Ectodermal cell (in vitro differentiated cells): ENCODE measurements around the gene CACNA1H.

Experiments used
- H3K27ac ChIP-seq: 2 replicates; pipeline ENCODE4 v1.7.0; 2013; ENCODE audit warnings: mild to moderate bottlenecking, low read depth, low read length; ENCODE audit not compliant: insufficient read depth, poor library complexity, severe bottlenecking
- H3K27me3 ChIP-seq: 2 replicates; pipeline ENCODE4 v1.7.0; 2013; ENCODE audit warnings: mild to moderate bottlenecking, low read length; ENCODE audit not compliant: insufficient read depth, control insufficient read depth, poor library complexity, severe bottlenecking
- H3K36me3 ChIP-seq: one replicate; pipeline ENCODE4 v1.7.0; 2013; ENCODE audit warnings: low read length; ENCODE audit not compliant: control insufficient read depth, insufficient read depth
- H3K4me1 ChIP-seq: one replicate; pipeline ENCODE4 v1.7.0; 2013; ENCODE audit warnings: low read length; ENCODE audit not compliant: control insufficient read depth, insufficient read depth
- H3K4me3 ChIP-seq: 2 replicates; pipeline ENCODE4 v1.7.0; 2013; ENCODE audit warnings: low read depth, low read length, control low read depth; ENCODE audit not compliant: insufficient read depth
- H3K9me3 ChIP-seq: 2 replicates; pipeline ENCODE4 v1.7.0; 2013; ENCODE audit warnings: mild to moderate bottlenecking, low read length, moderate library complexity; ENCODE audit not compliant: control insufficient read depth
- WGBS, 2 experiments: methylation state at CpG; one replicate each; pipeline ENCODE4 v1.1.7; 2013; ENCODE audit warnings: missing lambda C conversion rate in 2 of 2; 5-methylcytosine and 5-hydroxymethylcytosine counted together

CACNA1H gene

GRCh38 chr16:1173788-1174451 lies 21.0 kb downstream of the CACNA1H start:
- no peaks in the 10 kb centered on the region for H3K27me3 ChIP-seq
- H3K27ac ChIP-seq, result no peak overlapping the region
- H3K4me1 ChIP-seq, result peaks cover 24% of the 10 kb centered on the region
- no peaks in the 10 kb centered on the region for H3K9me3 ChIP-seq
- WGBS, 2 experiments, result 94 to 96% methylated on average over 14 of the region's 14 CpGs
- H3K36me3 ChIP-seq, result no peaks in the 10 kb centered on the region
- H3K4me3 ChIP-seq, result no peak overlapping the region

- Histone ChIP-seq H3K36me3 (no peaks in the 10 kb centered on the region), H3K4me3 (no peak overlapping the region), H3K27ac (no peak overlapping the region), H3K27me3 (no peaks in the 10 kb centered on the region), H3K4me1 (peaks cover 19% of the 10 kb centered on the region), H3K9me3 (no peaks in the 10 kb centered on the region)
- WGBS, 2 experiments, result 95% methylated on average over 34 of the region's 38 CpGs
Measured at GRCh38 chr16:1174477-1175357, 21.8 kb downstream of the CACNA1H start.

DNA sequence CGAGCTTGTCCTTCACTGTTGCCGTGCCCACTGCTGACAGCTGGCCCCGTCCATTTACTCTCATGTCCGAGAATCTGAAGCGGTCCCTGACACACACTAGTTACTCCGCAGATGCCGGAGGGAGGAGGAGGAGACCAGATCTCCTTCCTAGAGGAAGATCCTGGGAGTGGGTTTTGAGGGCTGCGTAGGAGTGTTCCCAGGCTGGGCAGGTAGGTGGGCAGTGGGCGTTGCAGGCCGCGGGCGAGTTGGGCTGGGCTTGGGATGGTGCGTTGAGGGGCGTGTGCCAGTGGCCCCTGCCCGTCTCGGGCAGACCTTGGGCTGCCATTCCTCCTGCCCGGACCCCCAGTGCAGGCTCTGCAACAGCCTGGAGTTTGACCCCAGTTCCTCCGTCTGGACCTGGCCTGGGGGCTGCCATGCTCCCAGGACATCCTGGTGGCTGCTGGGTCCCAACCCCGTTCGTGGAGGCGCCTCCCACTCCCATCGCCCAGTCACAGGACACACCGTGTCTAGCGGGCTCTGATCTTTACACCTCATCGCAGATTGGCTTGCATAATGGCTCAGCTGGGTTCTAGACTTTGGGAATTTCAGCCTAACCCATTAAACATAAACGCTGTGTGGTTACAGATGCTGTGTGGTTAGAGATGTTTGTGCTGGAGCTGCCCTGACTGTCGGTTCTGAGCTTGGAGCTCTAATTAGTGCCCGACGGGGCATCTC lies 22.8 kb downstream of the CACNA1H start:
- H3K36me3 ChIP-seq, result no peaks in the 10 kb centered on the region
- no peak overlapping the region for H3K27ac ChIP-seq
- no peak overlapping the region for H3K4me3 ChIP-seq
- peaks cover 9% of the 10 kb centered on the region for H3K4me1 ChIP-seq
- no peaks in the 10 kb centered on the region for H3K9me3 ChIP-seq
- H3K27me3 ChIP-seq, result no peaks in the 10 kb centered on the region
- 93% methylated on average over 29 of the region's 29 CpGs for WGBS, 2 experiments

DNA sequence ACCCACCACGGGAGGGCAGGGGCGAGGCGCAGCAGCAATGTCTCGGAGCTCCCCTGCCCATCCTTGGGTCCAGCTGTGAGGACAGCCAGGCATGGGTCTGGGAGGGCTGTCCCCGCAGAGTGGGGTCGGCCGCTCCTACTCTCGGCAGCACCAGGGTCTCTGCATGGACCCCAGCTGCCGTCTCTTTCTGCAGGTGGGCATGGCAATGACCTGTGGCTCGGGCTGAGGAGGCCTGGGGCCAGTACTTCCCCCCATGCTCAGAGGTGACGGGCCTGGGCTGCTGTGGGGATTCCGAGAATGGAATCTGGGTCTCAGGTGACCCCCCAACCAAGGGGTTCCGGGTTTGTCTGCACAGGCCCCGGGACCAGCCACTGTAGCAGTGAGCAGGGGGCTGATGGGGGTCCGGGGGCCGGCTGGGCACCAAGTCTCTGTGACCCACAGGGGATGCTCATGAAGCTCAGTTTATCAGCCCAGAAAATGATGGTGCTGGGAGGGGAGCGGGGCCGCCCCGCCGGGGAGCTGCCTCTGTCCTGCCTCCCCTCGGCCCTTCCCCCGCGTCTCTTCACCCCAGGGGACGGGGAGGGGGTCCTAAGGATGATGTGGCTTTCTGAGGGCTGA lies 23.5 kb downstream of the CACNA1H start:
- 90 to 91% methylated on average over 24 of the region's 24 CpGs for WGBS, 2 experiments
- Histone ChIP-seq H3K27ac (no peak overlapping the region), H3K9me3 (no peaks in the 10 kb centered on the region), H3K4me3 (no peak overlapping the region), H3K27me3 (no peaks in the 10 kb centered on the region), H3K36me3 (no peaks in the 10 kb centered on the region), H3K4me1 (peaks cover 4% of the 10 kb centered on the region)

GRCh38 chr16:1177053-1177452 lies 24.1 kb downstream of the CACNA1H start:
- Histone ChIP-seq H3K27me3 (no peaks in the 10 kb centered on the region), H3K4me1 (peaks cover 7% of the 10 kb centered on the region), H3K4me3 (no peak overlapping the region), H3K36me3 (no peaks in the 10 kb centered on the region), H3K9me3 (no peaks in the 10 kb centered on the region), H3K27ac (no peak overlapping the region)
- WGBS, 2 experiments, result 92% methylated on average over 19 of the region's 19 CpGs

DNA sequence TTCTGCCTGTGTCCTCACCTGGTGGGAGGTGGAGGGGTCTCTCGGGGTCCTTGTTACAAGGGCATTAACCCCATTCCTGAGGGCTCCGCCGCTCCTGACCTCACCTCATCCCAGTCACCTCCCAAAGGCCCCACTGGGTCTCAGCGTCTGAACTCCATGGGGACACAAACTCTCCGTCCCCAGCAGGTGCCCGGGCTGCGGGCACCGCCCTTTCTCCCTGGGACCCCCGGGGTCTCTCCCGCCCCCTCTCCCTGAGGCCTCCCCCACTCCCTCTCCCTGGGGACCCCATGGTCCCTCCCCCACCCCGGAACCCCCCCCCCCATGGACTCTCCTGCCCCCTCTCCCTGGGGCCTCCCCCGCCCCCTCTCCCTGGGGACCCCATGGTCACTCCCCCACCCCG lies 24.8 kb downstream of the CACNA1H start:
- Histone ChIP-seq H3K9me3 (no peaks in the 10 kb centered on the region), H3K4me1 (peaks cover 14% of the 10 kb centered on the region), H3K36me3 (no peaks in the 10 kb centered on the region), H3K4me3 (no peak overlapping the region), H3K27ac (no peak overlapping the region), H3K27me3 (no peaks in the 10 kb centered on the region)
- 95 to 96% methylated on average over 8 to 10 of the region's 13 CpGs for WGBS, 2 experiments

GRCh38 chr16:1178295-1178910 lies 25.5 kb downstream of the CACNA1H start:
- H3K4me3 ChIP-seq, result no peak overlapping the region
- peaks cover 16% of the 10 kb centered on the region for H3K4me1 ChIP-seq
- WGBS, 2 experiments, result 92 to 94% methylated on average over 20 to 21 of the region's 21 CpGs
- H3K27me3 ChIP-seq, result no peaks in the 10 kb centered on the region
- no peak overlapping the region for H3K27ac ChIP-seq
- no peaks in the 10 kb centered on the region for H3K36me3 ChIP-seq
- no peaks in the 10 kb centered on the region for H3K9me3 ChIP-seq

GRCh38 chr16:1180549-1181403 lies 27.9 kb downstream of the CACNA1H start:
- H3K27ac ChIP-seq, result no peak overlapping the region
- H3K4me1 ChIP-seq, result peaks cover 23% of the 10 kb centered on the region
- H3K4me3 ChIP-seq, result no peak overlapping the region
- no peaks in the 10 kb centered on the region for H3K9me3 ChIP-seq
- no peaks in the 10 kb centered on the region for H3K27me3 ChIP-seq
- no peaks in the 10 kb centered on the region for H3K36me3 ChIP-seq
- WGBS, 2 experiments, result 87 to 89% methylated on average over 38 of the region's 38 CpGs
